ENCODE measurements around the gene HYAL2.

Gene HYAL2

DNA sequence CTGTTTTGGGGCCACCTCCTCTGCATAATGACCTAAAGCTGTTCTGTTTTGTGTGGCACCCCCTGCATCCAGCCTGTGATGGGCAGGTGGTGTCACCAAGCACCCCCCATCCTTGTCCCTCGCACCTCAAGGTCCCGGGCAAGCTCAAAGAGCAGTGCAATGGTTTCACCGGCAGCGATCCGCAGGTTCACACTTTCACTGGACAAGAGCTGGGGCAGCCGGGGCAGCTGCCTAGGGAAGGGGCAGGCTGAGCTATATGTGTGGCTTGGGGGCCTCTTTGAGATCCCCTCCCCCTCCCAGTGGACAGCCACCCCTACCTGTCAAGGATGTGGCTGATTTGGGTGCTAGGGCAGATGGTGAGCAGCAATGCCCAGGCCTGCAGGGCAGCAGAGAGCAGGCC, 33.4 kb downstream of the HYAL2 start:
- H3K4me1 ChIP-seq (ENCODE audit: control insufficient read depth, insufficient read depth, low read length): no peaks in the 10 kb centered on the region
- H3K9me3 ChIP-seq (ENCODE audit: control insufficient read depth, insufficient read depth, low read depth, low read length): no peaks in the 10 kb centered on the region
- ChIA-PET POLR2A (interaction anchor here (1.2 kb wide), 1 partner anchor 48 kb away, joined by 5 read pairs; no protein-coding TSS in a partner anchor), CTCF (interaction anchor here (0.9 to 1.3 kb wide), 2 partner anchors 14 to 35 kb away, joined by 4 read pairs; no protein-coding TSS in a partner anchor)
- TF ChIP-seq ZNF707 (tag by site-specific recombination; IDR thresholded peaks at IDR 0.05): no peak
- no peak for TF ChIP-seq ZNF776 (tag by site-specific recombination; IDR thresholded peaks at IDR 0.05; ENCODE audit: borderline replicate concordance)
- TF ChIP-seq ZNF596 (tag by site-specific recombination; IDR thresholded peaks at IDR 0.05): no peak
- no peak for TF ChIP-seq ZNF624 (tag by site-specific recombination; IDR thresholded peaks at IDR 0.05)
- TF ChIP-seq, protein P1, sequence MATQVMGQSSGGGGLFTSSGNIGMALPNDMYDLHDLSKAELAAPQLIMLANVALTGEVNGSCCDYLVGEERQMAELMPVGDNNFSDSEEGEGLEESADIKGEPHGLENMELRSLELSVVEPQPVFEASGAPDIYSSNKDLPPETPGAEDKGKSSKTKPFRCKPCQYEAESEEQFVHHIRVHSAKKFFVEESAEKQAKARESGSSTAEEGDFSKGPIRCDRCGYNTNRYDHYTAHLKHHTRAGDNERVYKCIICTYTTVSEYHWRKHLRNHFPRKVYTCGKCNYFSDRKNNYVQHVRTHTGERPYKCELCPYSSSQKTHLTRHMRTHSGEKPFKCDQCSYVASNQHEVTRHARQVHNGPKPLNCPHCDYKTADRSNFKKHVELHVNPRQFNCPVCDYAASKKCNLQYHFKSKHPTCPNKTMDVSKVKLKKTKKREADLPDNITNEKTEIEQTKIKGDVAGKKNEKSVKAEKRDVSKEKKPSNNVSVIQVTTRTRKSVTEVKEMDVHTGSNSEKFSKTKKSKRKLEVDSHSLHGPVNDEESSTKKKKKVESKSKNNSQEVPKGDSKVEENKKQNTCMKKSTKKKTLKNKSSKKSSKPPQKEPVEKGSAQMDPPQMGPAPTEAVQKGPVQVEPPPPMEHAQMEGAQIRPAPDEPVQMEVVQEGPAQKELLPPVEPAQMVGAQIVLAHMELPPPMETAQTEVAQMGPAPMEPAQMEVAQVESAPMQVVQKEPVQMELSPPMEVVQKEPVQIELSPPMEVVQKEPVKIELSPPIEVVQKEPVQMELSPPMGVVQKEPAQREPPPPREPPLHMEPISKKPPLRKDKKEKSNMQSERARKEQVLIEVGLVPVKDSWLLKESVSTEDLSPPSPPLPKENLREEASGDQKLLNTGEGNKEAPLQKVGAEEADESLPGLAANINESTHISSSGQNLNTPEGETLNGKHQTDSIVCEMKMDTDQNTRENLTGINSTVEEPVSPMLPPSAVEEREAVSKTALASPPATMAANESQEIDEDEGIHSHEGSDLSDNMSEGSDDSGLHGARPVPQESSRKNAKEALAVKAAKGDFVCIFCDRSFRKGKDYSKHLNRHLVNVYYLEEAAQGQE (tag by site-specific recombination; IDR thresholded peaks at IDR 0.05): no peak
- TF ChIP-seq, protein P2, sequence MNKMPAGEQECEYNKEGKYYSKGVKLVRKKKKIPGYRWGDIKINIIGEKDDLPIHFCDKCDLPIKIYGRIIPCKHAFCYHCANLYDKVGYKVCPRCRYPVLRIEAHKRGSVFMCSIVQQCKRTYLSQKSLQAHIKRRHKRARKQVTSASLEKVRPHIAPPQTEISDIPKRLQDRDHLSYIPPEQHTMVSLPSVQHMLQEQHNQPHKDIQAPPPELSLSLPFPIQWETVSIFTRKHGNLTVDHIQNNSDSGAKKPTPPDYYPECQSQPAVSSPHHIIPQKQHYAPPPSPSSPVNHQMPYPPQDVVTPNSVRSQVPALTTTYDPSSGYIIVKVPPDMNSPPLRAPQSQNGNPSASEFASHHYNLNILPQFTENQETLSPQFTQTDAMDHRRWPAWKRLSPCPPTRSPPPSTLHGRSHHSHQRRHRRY (tag by site-specific recombination; IDR thresholded peaks at IDR 0.05): no peak
- TF ChIP-seq, protein P3, sequence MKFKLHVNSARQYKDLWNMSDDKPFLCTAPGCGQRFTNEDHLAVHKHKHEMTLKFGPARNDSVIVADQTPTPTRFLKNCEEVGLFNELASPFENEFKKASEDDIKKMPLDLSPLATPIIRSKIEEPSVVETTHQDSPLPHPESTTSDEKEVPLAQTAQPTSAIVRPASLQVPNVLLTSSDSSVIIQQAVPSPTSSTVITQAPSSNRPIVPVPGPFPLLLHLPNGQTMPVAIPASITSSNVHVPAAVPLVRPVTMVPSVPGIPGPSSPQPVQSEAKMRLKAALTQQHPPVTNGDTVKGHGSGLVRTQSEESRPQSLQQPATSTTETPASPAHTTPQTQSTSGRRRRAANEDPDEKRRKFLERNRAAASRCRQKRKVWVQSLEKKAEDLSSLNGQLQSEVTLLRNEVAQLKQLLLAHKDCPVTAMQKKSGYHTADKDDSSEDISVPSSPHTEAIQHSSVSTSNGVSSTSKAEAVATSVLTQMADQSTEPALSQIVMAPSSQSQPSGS (tag by site-specific recombination; IDR thresholded peaks at IDR 0.05; ENCODE audit: low read depth): no peak
- TF ChIP-seq, protein P4, sequence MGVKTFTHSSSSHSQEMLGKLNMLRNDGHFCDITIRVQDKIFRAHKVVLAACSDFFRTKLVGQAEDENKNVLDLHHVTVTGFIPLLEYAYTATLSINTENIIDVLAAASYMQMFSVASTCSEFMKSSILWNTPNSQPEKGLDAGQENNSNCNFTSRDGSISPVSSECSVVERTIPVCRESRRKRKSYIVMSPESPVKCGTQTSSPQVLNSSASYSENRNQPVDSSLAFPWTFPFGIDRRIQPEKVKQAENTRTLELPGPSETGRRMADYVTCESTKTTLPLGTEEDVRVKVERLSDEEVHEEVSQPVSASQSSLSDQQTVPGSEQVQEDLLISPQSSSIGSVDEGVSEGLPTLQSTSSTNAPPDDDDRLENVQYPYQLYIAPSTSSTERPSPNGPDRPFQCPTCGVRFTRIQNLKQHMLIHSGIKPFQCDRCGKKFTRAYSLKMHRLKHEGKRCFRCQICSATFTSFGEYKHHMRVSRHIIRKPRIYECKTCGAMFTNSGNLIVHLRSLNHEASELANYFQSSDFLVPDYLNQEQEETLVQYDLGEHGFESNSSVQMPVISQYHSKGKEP (tag by site-specific recombination; IDR thresholded peaks at IDR 0.05): no peak
- TF ChIP-seq ZNF514 (tag by site-specific recombination; IDR thresholded peaks at IDR 0.05): no peak
- TF ChIP-seq ZNF146 (tag by site-specific recombination; IDR thresholded peaks at IDR 0.05): no peak
- no peak for TF ChIP-seq ZNF777 (tag by site-specific recombination; IDR thresholded peaks at IDR 0.05; ENCODE audit: borderline replicate concordance)
- TF ChIP-seq, protein P5, sequence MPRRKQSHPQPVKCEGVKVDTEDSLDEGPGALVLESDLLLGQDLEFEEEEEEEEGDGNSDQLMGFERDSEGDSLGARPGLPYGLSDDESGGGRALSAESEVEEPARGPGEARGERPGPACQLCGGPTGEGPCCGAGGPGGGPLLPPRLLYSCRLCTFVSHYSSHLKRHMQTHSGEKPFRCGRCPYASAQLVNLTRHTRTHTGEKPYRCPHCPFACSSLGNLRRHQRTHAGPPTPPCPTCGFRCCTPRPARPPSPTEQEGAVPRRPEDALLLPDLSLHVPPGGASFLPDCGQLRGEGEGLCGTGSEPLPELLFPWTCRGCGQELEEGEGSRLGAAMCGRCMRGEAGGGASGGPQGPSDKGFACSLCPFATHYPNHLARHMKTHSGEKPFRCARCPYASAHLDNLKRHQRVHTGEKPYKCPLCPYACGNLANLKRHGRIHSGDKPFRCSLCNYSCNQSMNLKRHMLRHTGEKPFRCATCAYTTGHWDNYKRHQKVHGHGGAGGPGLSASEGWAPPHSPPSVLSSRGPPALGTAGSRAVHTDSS (tag by site-specific recombination; IDR thresholded peaks at IDR 0.05): no peak
- no peak overlapping the region for H3K4me3 ChIP-seq (ENCODE audit: low read depth, low read length)
- H3K27ac ChIP-seq (ENCODE audit: extremely low read depth, low read depth, low read length): no peak overlapping the region
- H3K36me3 ChIP-seq (ENCODE audit: control insufficient read depth in 2 of 2, insufficient read depth in 1 of 2, low read length in 2 of 2): peaks cover 0 to 46% of the 10 kb centered on the region in 2 experiments; a peak in 1 of 3 replicates

DNA sequence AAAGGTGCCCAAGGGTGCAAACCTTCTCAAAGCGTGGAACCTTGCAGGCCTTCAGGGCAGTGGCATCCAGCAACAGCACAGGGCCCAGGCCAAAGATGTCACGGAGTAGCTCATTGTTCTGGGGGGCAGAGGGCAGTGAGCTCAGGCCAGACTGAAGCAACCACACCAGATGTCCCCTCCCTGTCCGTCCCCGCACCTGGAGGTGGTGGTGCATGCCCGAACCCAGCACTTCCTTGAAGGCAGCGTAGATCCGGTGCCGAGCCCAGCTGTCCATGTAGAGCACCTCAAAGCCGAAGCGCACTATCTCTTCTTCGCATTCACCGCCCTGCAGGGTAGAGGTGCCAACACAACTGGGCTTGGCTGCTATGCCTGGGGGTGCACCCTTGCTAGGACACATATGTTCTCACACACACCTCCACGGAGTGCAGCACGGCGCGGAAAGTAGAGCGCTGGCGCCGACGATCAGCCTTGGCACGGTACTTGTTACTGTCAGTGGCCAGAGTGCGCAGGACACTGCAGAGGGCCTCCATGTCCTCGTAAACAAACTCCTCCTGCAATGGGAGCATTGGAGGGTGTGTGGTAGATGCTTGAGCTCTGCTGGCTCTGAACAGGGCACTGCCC, 34.0 kb downstream of the HYAL2 start:
- ChIA-PET CTCF (interaction anchor here (0.8 to 1.3 kb wide), 4 partner anchors 14 to 36 kb away, joined by 3 to 4 read pairs (median 4); no protein-coding TSS in a partner anchor), POLR2A (interaction anchor here (0.6 kb wide), 1 partner anchor 49 kb away, joined by 3 read pairs; no protein-coding TSS in a partner anchor)
- Histone ChIP-seq H3K27ac (ENCODE audit: extremely low read depth, low read depth, low read length) (no peak overlapping the region), H3K4me1 (ENCODE audit: control insufficient read depth, insufficient read depth, low read length) (no peaks in the 10 kb centered on the region), H3K4me3 (ENCODE audit: low read depth, low read length) (no peak overlapping the region), H3K36me3 (ENCODE audit: control insufficient read depth in 2 of 2, insufficient read depth in 1 of 2, low read length in 2 of 2) (peaks cover 0 to 46% of the 10 kb centered on the region in 2 experiments; a peak in 1 of 3 replicates), H3K9me3 (ENCODE audit: control insufficient read depth, insufficient read depth, low read depth, low read length) (no peaks in the 10 kb centered on the region)
- no peak for TF ChIP-seq ZNF324 (tag by site-specific recombination; IDR thresholded peaks at IDR 0.05)
- no peak for TF ChIP-seq ZBTB48 (tag by site-specific recombination; IDR thresholded peaks at IDR 0.05)
- no peak for TF ChIP-seq TRIM28 (IDR thresholded peaks at IDR 0.05; ENCODE audit: borderline replicate concordance, low read length)
- TF ChIP-seq ZNF544 (tag by site-specific recombination; IDR thresholded peaks at IDR 0.05): no peak
- TF ChIP-seq SETDB1 (IDR thresholded peaks at IDR 0.05; ENCODE audit: insufficient read length, low read length): no peak
- TF ChIP-seq ZNF23 (tag by site-specific recombination; IDR thresholded peaks at IDR 0.05; ENCODE audit: borderline replicate concordance): no peak
- no peak for TF ChIP-seq BCL11A (tag by site-specific recombination; IDR thresholded peaks at IDR 0.05; ENCODE audit: low read depth)
- no peak for TF ChIP-seq ZNF341 (tag by site-specific recombination; IDR thresholded peaks at IDR 0.05; ENCODE audit: low read depth)
- TF ChIP-seq ZNF561 (tag by site-specific recombination; IDR thresholded peaks at IDR 0.05; ENCODE audit: borderline replicate concordance): no peak
- no peak for TF ChIP-seq ZNF157 (tag by site-specific recombination; IDR thresholded peaks at IDR 0.05)
- no peak for TF ChIP-seq ZNF211 (tag by site-specific recombination; IDR thresholded peaks at IDR 0.05; ENCODE audit: low read depth)
- no peak for TF ChIP-seq ZNF658 (tag by site-specific recombination; IDR thresholded peaks at IDR 0.05)
- TF ChIP-seq, protein P3 (tag by site-specific recombination; IDR thresholded peaks at IDR 0.05; ENCODE audit: low read depth): no peak
